Rectal smooth muscle tissue (tissue), 1 donor: ENCODE results near the gene AKR1D1.
"Not testable (repeated sequence)": the region's sequence is repeated elsewhere in the genome, so short reads cannot be mapped to it uniquely, and the experiment has no call there.

ENCODE experiments used
- H3K27ac ChIP-seq: one replicate; pipeline ENCODE4 v1.7.0; 2013; ENCODE audit warnings: low read depth, low read length, inconsistent platforms
- H3K27me3 ChIP-seq: one replicate; pipeline ENCODE4 v1.7.0; 2013; ENCODE audit warnings: low read length; ENCODE audit not compliant: control insufficient read depth, insufficient read depth
- H3K36me3 ChIP-seq: one replicate; pipeline ENCODE4 v1.7.0; 2013; ENCODE audit warnings: low read length; ENCODE audit not compliant: control insufficient read depth, insufficient read depth
- H3K4me1 ChIP-seq: one replicate; pipeline ENCODE4 v1.7.0; 2013; ENCODE audit warnings: low read length; ENCODE audit not compliant: control insufficient read depth, insufficient read depth
- H3K4me3 ChIP-seq: one replicate; pipeline ENCODE4 v1.7.0; 2013; ENCODE audit warnings: low read length
- H3K9ac ChIP-seq: one replicate; pipeline ENCODE4 v1.7.0; 2013; ENCODE audit warnings: low read length

AKR1D1 gene, protein sequence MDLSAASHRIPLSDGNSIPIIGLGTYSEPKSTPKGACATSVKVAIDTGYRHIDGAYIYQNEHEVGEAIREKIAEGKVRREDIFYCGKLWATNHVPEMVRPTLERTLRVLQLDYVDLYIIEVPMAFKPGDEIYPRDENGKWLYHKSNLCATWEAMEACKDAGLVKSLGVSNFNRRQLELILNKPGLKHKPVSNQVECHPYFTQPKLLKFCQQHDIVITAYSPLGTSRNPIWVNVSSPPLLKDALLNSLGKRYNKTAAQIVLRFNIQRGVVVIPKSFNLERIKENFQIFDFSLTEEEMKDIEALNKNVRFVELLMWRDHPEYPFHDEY

DNA sequence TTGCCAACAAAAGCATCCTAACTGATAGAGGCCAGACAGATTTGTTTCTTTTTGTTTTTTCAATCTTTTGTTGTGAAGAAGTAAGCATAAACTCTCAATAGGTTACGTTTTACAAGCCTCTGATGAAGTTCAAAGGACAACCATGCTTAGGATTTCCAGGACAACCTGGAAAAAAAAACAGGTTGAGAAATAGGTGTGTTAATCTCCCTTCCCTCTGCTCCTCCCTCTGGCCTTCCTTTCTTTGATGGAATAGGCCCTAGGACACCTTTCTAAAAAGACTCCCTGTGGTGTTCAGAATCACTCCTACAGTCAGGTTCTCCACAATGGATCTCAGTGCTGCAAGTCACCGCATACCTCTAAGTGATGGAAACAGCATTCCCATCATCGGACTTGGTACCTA lies at the start of gene AKR1D1:
TSS of gene AKR1D1 (plus strand) at position 264 of the 400 bp plus-strand sequence. CDS start at position 324, 60 bp downstream.
- H3K36me3 ChIP-seq, result no peaks in the 10 kb centered on the region
- no peaks in the 10 kb centered on the region for H3K27me3 ChIP-seq
- H3K9ac ChIP-seq, result no peak within 1 kb of the TSS
- no peak within 1 kb of the TSS for H3K27ac ChIP-seq
- no peaks in the 10 kb centered on the region for H3K4me1 ChIP-seq
- no peak within 1 kb of the TSS for H3K4me3 ChIP-seq

DNA sequence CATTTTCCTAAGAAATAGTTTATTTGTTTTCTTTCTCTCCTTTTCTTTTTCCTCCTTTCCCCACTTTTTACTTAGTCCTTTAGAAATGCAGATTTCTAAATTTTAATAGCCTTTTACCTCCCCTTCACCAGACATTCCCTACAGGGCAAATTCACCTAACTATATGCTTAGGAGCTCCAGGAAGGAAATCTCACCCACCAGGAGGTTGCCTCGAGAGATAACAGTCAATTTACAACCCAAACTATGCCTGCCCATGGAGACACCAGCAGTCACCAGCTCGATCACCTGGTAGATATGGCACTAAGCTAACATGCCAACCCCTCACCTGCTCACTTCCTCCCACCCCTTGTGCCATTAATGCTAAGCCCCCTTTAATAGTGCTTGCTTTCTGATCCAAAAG lies 49.2 kb upstream of the AKR1D1 start:
- Histone ChIP-seq H3K27ac (no peak overlapping the region), H3K4me3 (no peak overlapping the region), H3K9ac (no peak overlapping the region), H3K36me3 (no peaks in the 10 kb centered on the region), H3K4me1 (no peaks in the 10 kb centered on the region), H3K27me3 (no peaks in the 10 kb centered on the region)

- H3K27ac ChIP-seq, result no peak overlapping the region
Observed at GRCh38 chr7:138029126-138029525, 47.1 kb upstream of the AKR1D1 start.

GRCh38 chr7:138029941-138030340 lies 46.3 kb upstream of the AKR1D1 start:
- Histone ChIP-seq H3K36me3 (no peaks in the 10 kb centered on the region), H3K27ac (no peak overlapping the region), H3K9ac (no peak overlapping the region)

More at GRCh38 chr7:138029126-138029525, 47.1 kb upstream of the AKR1D1 start:
- H3K9ac ChIP-seq, result no peak overlapping the region
- no peaks in the 10 kb centered on the region for H3K36me3 ChIP-seq
- no peaks in the 10 kb centered on the region for H3K4me1 ChIP-seq
- H3K27me3 ChIP-seq, result no peaks in the 10 kb centered on the region
- H3K4me3 ChIP-seq, result no peak overlapping the region

DNA sequence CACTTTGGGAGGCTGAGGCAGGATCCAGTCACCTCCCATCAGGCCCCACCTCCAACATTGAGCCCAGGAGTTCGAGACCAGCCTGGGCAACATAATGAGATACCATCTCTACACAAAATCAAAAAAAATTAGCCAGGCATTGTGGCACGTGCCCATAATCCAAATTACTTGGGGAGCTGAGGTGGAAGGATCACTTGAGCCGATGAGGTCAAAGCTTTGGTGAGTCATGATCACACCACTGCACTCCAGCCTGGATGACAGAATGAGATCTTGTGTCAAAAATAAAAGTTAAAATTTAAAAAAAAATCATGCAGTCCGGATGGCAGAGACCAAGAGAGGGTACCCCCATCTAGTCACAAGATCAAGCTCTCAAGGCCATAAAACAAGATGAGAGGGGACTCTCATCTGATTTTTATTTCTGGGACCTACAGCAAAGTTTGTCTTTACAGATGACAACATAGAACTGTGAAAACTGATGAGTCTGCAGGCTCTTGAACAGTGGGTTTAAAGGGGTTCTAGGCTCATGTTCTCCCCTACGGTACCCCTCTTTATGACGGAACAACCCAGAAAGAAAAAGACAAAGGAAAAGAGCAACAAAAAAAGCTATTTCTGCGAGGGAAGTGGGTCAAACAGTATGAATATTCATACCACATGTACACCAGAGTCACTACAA lies 45.4 kb upstream of the AKR1D1 start:
- H3K27ac ChIP-seq, result no peak overlapping the region
- no peaks in the 10 kb centered on the region for H3K36me3 ChIP-seq
- no peaks in the 10 kb centered on the region for H3K27me3 ChIP-seq

More at GRCh38 chr7:138029941-138030340, 46.3 kb upstream of the AKR1D1 start:
- Histone ChIP-seq H3K4me1 (no peaks in the 10 kb centered on the region), H3K27me3 (no peaks in the 10 kb centered on the region), H3K4me3 (no peak overlapping the region)

DNA sequence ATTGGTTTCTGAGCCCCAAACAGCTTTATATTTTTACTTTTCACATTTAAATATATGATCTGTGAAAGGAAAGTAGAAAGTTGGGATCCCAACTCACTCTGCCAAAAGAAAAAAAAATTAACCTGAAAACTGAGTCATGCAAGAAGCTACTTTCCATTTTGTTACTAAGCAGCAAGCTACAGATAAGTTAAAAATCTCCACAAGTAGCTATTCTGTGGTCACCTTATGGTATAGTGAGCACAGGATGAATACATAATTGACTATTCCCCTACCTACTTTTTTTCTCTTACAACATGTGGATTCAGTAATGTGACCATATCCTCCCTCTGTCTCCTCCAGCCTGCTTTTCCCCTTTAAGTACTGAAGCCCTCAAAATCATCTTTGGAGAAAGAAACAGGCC lies 44.1 kb upstream of the AKR1D1 start:
- no peaks in the 10 kb centered on the region for H3K27me3 ChIP-seq
- H3K27ac ChIP-seq, result no peak overlapping the region
- no peak overlapping the region for H3K9ac ChIP-seq
- no peak overlapping the region for H3K4me3 ChIP-seq
- H3K36me3 ChIP-seq, result no peaks in the 10 kb centered on the region
- H3K4me1 ChIP-seq, result no peaks in the 10 kb centered on the region

More for the DNA sequence above, 45.4 kb upstream of the AKR1D1 start:
- H3K4me3 ChIP-seq, result no peak overlapping the region
- no peaks in the 10 kb centered on the region for H3K4me1 ChIP-seq
- no peak overlapping the region for H3K9ac ChIP-seq

GRCh38 chr7:138032770-138033169 lies 43.5 kb upstream of the AKR1D1 start:
- no peaks in the 10 kb centered on the region for H3K36me3 ChIP-seq
- no peaks in the 10 kb centered on the region for H3K27me3 ChIP-seq
- no peaks in the 10 kb centered on the region for H3K4me1 ChIP-seq
- no peak overlapping the region for H3K27ac ChIP-seq
- H3K4me3 ChIP-seq, result no peak overlapping the region
- no peak overlapping the region for H3K9ac ChIP-seq

GRCh38 chr7:138033241-138033640 lies 43.0 kb upstream of the AKR1D1 start:
- no peak overlapping the region for H3K4me3 ChIP-seq
- no peak overlapping the region for H3K27ac ChIP-seq
- H3K9ac ChIP-seq, result no peak overlapping the region
- H3K4me1 ChIP-seq, result no peaks in the 10 kb centered on the region
- no peaks in the 10 kb centered on the region for H3K27me3 ChIP-seq
- no peaks in the 10 kb centered on the region for H3K36me3 ChIP-seq

GRCh38 chr7:138036135-138036534 lies 40.1 kb upstream of the AKR1D1 start:
- Histone ChIP-seq H3K9ac (no peak overlapping the region), H3K27ac (no peak overlapping the region), H3K4me1 (no peaks in the 10 kb centered on the region), H3K36me3 (no peaks in the 10 kb centered on the region), H3K4me3 (no peak overlapping the region), H3K27me3 (no peaks in the 10 kb centered on the region)

- not testable (repeated sequence) for H3K4me1 ChIP-seq, H3K27ac ChIP-seq, H3K4me3 ChIP-seq, H3K36me3 ChIP-seq, H3K9ac ChIP-seq, H3K27me3 ChIP-seq
Observed at GRCh38 chr7:138040063-138040462, 36.2 kb upstream of the AKR1D1 start.

DNA sequence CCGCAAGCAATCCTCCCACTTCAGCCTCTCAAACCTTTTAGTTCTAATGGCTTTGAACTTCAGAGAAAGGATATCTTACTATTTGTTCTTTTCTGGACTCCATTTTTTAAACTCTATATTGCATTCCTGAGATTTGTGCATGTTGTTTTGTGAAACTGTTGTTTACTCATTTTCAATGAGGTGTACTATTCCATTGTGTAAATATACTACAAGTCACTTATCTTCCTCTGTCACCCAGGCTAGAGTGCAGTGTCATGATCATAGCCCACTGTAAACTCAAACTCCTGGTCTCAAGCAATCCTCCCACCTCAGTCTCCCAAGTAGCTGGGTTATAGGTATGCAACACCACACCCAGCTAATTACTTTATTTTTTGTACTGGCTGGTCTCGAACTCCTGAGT lies 31.4 kb upstream of the AKR1D1 start:
- Histone ChIP-seq H3K27me3 (no peaks in the 10 kb centered on the region), H3K4me3 (no peak overlapping the region), H3K27ac (no peak overlapping the region), H3K4me1 (no peaks in the 10 kb centered on the region), H3K9ac (no peak overlapping the region), H3K36me3 (no peaks in the 10 kb centered on the region)

GRCh38 chr7:138047907-138048306 lies 28.4 kb upstream of the AKR1D1 start:
- Histone ChIP-seq H3K4me1 (no peaks in the 10 kb centered on the region), H3K27me3 (no peaks in the 10 kb centered on the region), H3K36me3 (no peaks in the 10 kb centered on the region), H3K27ac (no peak overlapping the region), H3K4me3 (no peak overlapping the region), H3K9ac (no peak overlapping the region)
